Large intestine (tissue), 3 donors: ENCODE measurements around the gene TNFAIP8. TPM values are rescaled to one million over a fixed set of nuclear protein-coding genes. Genes with fewer than 3 reads are reported as not detected.
"Not testable (repeated sequence)": the region's sequence is repeated elsewhere in the genome, so short reads cannot be mapped to it uniquely, and the experiment has no call there.

Experiments
- DNase-seq, 2 donors: peaks; one replicate each; pipeline versions ENCODE4 v3.0.0 to v3.0.0-alpha.2; 2013
- H3K27ac ChIP-seq: one replicate; pipeline ENCODE4 v1.5.1; 2013; ENCODE audit warnings: low read length
- H3K27me3 ChIP-seq: 2 replicates; pipeline ENCODE4 v1.6.1; 2013; ENCODE audit warnings: low read length; ENCODE audit not compliant: control insufficient read depth, insufficient read depth
- H3K36me3 ChIP-seq: 2 replicates; pipeline ENCODE4 v1.6.1; 2013; ENCODE audit warnings: low read length; ENCODE audit not compliant: control insufficient read depth, insufficient read depth
- H3K4me1 ChIP-seq: one replicate; pipeline ENCODE4 v1.6.1; 2013; ENCODE audit warnings: low read length; ENCODE audit not compliant: control insufficient read depth, insufficient read depth
- H3K4me3 ChIP-seq: one replicate; pipeline ENCODE4 v1.5.1; 2013; ENCODE audit warnings: low read length
- H3K9me3 ChIP-seq: one replicate; pipeline ENCODE4 v1.6.1; 2013; ENCODE audit warnings: mild to moderate bottlenecking, low read depth, low read length, moderate library complexity; ENCODE audit not compliant: control insufficient read depth
- WGBS: methylation state at CpG from one replicate; pipeline ENCODE4 v1.1.5; 2013; ENCODE audit warnings: low lambda C conversion rate; ENCODE audit not compliant: insufficient coverage; 5-methylcytosine and 5-hydroxymethylcytosine counted together
- polyA plus RNA-seq: library from polyadenylated mRNA; unstranded; fragments of 120-200 nt; gene quantifications from one replicate; pipeline ENCODE4 v1.2.1, GENCODE V29; 2013

Gene TNFAIP8
- polyA plus RNA-seq, 1 donor: 17.1 TPM

- Histone ChIP-seq H3K27ac (no peak overlapping the region), H3K4me1 (no peaks in the 10 kb centered on the region), H3K36me3 (no peaks in the 10 kb centered on the region), H3K27me3 (no peaks in the 10 kb centered on the region), H3K9me3 (no peaks in the 10 kb centered on the region), H3K4me3 (no peak overlapping the region)
- peak; percentile 23 to 35 for DNase-seq
- WGBS: 60% methylated on average over 2 of the region's 2 CpGs
These were observed 62.8 kb downstream of the TNFAIP8 start for GRCh38 chr5:119418606-119419100.

- DNase-seq: no peak
- Histone ChIP-seq H3K36me3 (no peaks in the 10 kb centered on the region), H3K9me3 (no peaks in the 10 kb centered on the region), H3K4me3 (no peak overlapping the region), H3K4me1 (no peaks in the 10 kb centered on the region), H3K27me3 (no peaks in the 10 kb centered on the region), H3K27ac (no peak overlapping the region)
- no CpG with 5 or more reads among the region's 3 CpGs for WGBS
These were observed 64.3 kb downstream of the TNFAIP8 start for GRCh38 chr5:119420169-119420568.

- H3K4me3 ChIP-seq: no peak overlapping the region
- no peaks in the 10 kb centered on the region for H3K4me1 ChIP-seq
- H3K27ac ChIP-seq: no peak overlapping the region
- H3K27me3 ChIP-seq: no peaks in the 10 kb centered on the region
- no peak for DNase-seq
- 100% methylated on average over 2 of the region's 3 CpGs for WGBS
- H3K36me3 ChIP-seq: no peaks in the 10 kb centered on the region
- H3K9me3 ChIP-seq: no peaks in the 10 kb centered on the region
These were observed 70.2 kb downstream of the TNFAIP8 start for GRCh38 chr5:119426057-119426456.

GRCh38 chr5:119427060-119427459 is 71.2 kb downstream of the TNFAIP8 start:
- Histone ChIP-seq H3K36me3 (no peaks in the 10 kb centered on the region), H3K27me3 (no peaks in the 10 kb centered on the region), H3K4me1 (no peaks in the 10 kb centered on the region), H3K9me3 (no peaks in the 10 kb centered on the region), H3K4me3 (no peak overlapping the region), H3K27ac (no peak overlapping the region)
- DNase-seq: no peak
- WGBS: no CpG with 5 or more reads among the region's 2 CpGs

- H3K4me1 ChIP-seq, H3K4me3 ChIP-seq, H3K27ac ChIP-seq, H3K36me3 ChIP-seq, H3K27me3 ChIP-seq, DNase-seq, H3K9me3 ChIP-seq: not testable (repeated sequence)
- WGBS: no CpG with 5 or more reads among the region's 4 CpGs
These were observed 71.8 kb downstream of the TNFAIP8 start for GRCh38 chr5:119427596-119427995.

DNA sequence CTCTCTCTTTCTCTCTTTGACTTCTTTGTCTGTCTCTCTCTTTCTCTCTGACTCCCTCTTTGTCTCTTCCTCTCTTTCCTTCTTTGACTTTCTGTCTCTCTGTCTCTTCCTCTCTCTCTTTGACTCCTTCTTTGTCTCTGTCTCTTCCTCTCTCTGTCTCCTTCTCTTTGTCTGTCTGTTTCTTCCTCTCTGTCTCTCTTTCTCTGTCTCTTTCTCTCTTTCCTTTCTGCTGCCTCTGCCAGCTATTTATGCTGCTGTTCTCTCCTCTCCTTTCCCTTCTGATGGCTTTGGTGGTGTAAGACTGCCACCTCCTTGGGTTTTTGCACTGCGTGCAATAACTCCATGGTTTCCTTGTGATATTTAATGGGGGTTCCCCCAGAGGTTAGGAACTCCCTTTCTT is 72.3 kb downstream of the TNFAIP8 start:
- DNase-seq: not testable (repeated sequence)

DNA sequence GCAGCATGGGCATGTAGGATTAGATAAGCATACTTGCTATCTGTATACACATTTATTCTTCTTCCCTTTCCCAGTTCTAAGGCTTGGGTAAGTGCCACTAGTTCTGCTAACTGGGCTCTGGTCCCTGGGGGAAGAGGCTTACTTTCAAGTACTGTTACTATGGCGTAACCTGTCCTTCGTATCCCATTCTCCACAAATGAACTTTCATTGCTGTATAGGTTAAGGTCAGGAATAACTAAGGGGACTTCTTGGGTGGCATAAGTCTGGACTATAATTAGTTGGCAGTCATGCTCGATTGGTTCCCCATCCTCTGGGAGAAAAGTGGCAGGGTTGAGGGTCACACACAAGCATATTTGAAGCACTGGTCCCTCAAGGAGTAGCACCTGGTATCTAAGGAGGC is 72.8 kb downstream of the TNFAIP8 start:
- DNase-seq, H3K27ac ChIP-seq, H3K4me1 ChIP-seq, H3K36me3 ChIP-seq, H3K9me3 ChIP-seq, H3K27me3 ChIP-seq, H3K4me3 ChIP-seq: not testable (repeated sequence)
- no CpG with 5 or more reads among the region's 3 CpGs for WGBS

More for the DNA sequence above, 72.3 kb downstream of the TNFAIP8 start:
- not testable (repeated sequence) for H3K4me3 ChIP-seq, H3K4me1 ChIP-seq, H3K27me3 ChIP-seq, H3K36me3 ChIP-seq, H3K27ac ChIP-seq, H3K9me3 ChIP-seq
- no CpG with 5 or more reads among the region's 1 CpG for WGBS

GRCh38 chr5:119432674-119433237 is 76.9 kb downstream of the TNFAIP8 start:
- not testable (repeated sequence) for H3K9me3 ChIP-seq, H3K4me3 ChIP-seq, DNase-seq, H3K4me1 ChIP-seq, H3K36me3 ChIP-seq, H3K27me3 ChIP-seq, H3K27ac ChIP-seq
- no CpG with 5 or more reads among the region's 10 CpGs for WGBS

GRCh38 chr5:119435436-119436132 is 79.8 kb downstream of the TNFAIP8 start:
- Histone ChIP-seq H3K4me1 (no peaks in the 10 kb centered on the region), H3K9me3 (no peaks in the 10 kb centered on the region), H3K27me3 (no peaks in the 10 kb centered on the region), H3K36me3 (no peaks in the 10 kb centered on the region), H3K4me3 (no peak overlapping the region), H3K27ac (no peak overlapping the region)
- DNase-seq: peak in 1 of 2 donors; percentile 24
- no CpG with 5 or more reads among the region's 8 CpGs for WGBS

GRCh38 chr5:119437785-119438586 is 82.2 kb downstream of the TNFAIP8 start:
- not testable (repeated sequence) for H3K27me3 ChIP-seq, H3K36me3 ChIP-seq, H3K4me1 ChIP-seq, H3K4me3 ChIP-seq, H3K9me3 ChIP-seq, H3K27ac ChIP-seq, DNase-seq
- WGBS: no CpG with 5 or more reads among the region's 3 CpGs
